Germinal center (tissue), 1 donor: Measurements from ENCODE around the gene NEK9.
"Not testable (repeated sequence)": the region's sequence is repeated elsewhere in the genome, so short reads cannot be mapped to it uniquely, and the experiment has no call there.

Source experiments
- DNase-seq: peaks from one replicate; pipeline ENCODE4 v3.0.0; 2012; ENCODE audit warnings: mixed read lengths, low spot score

The NEK9 gene

GRCh38 chr14:75126679-75127473 is at the start of gene NEK9:
Gene NEK9, minus strand, starts transcription at chr14:75127048. Its CDS starts 127 bp downstream, at chr14:75126921.
- DNase-seq = peak; percentile 89

GRCh38 chr14:75176142-75176820 is 49.4 kb upstream of the NEK9 start, which contains the start of gene TMED10:
Gene TMED10, minus strand, starts transcription at chr14:75176612. Its CDS starts 33 bp downstream, at chr14:75176579.
- DNase-seq = peak; percentile 89

- no peak for DNase-seq
Measured at GRCh38 chr14:75175677-75176141, 48.9 kb upstream of the NEK9 start.

- DNase-seq = no peak
Measured at GRCh38 chr14:75174066-75174465, 47.2 kb upstream of the NEK9 start.

- no peak for DNase-seq
Measured at GRCh38 chr14:75170772-75171171, 43.9 kb upstream of the NEK9 start.

- no peak for DNase-seq
Measured at GRCh38 chr14:75168586-75169335, 41.9 kb upstream of the NEK9 start.

GRCh38 chr14:75167325-75167724 is 40.5 kb upstream of the NEK9 start:
- no peak for DNase-seq

- no peak for DNase-seq
Measured at GRCh38 chr14:75165586-75166391, 38.9 kb upstream of the NEK9 start.

GRCh38 chr14:75164809-75165208 is 38.0 kb upstream of the NEK9 start:
- DNase-seq = no peak

- DNase-seq = no peak
Measured at GRCh38 chr14:75163677-75164076, 36.8 kb upstream of the NEK9 start.

- DNase-seq = no peak
Measured at GRCh38 chr14:75162631-75163030, 35.8 kb upstream of the NEK9 start.

GRCh38 chr14:75158843-75159614 is 32.2 kb upstream of the NEK9 start:
- DNase-seq = no peak

- DNase-seq = no peak
Measured at GRCh38 chr14:75156901-75157300, 30.1 kb upstream of the NEK9 start.

- DNase-seq = no peak
Measured at GRCh38 chr14:75156111-75156510, 29.3 kb upstream of the NEK9 start.

GRCh38 chr14:75155169-75155568 is 28.3 kb upstream of the NEK9 start:
- no peak for DNase-seq

- DNase-seq = no peak
Measured at GRCh38 chr14:75153295-75153694, 26.4 kb upstream of the NEK9 start.

GRCh38 chr14:75151851-75152250 is 25.0 kb upstream of the NEK9 start:
- DNase-seq = no peak

- not testable (repeated sequence) for DNase-seq
Measured at GRCh38 chr14:75150637-75151036, 23.8 kb upstream of the NEK9 start.

GRCh38 chr14:75150150-75150549 is 23.3 kb upstream of the NEK9 start:
- DNase-seq = no peak

GRCh38 chr14:75147423-75148071 is 20.7 kb upstream of the NEK9 start:
- no peak for DNase-seq
